ENCODE measurements around the gene ARL14EPL. TPM values are rescaled to one million over a fixed set of nuclear protein-coding genes. Genes with fewer than 3 reads are reported as not detected.

The ARL14EPL gene
- total and polyA plus RNA-seq, 2 donors (not counting 3 experiments of a cell fraction or from before 2014, with no cell fraction given), result 0.10 to 0.58 TPM

- no peak overlapping the region for H3K27ac ChIP-seq (ENCODE audit: insufficient read depth, low read depth, low read length)
- TF ChIP-seq EZH2 (IDR thresholded peaks at IDR 0.05; ENCODE audit: borderline replicate concordance, low read depth, low read length, severe bottlenecking) (no peak), CTCF (IDR thresholded peaks at IDR 0.05; ENCODE audit: extremely low read depth in 1 of 2, insufficient read depth in 1 of 2, low read depth in 1 of 2, low read length in 2 of 2) (no peak), GATA2 (IDR thresholded peaks at IDR 0.05; ENCODE audit: insufficient read depth, insufficient read length, low read depth, low read length) (no peak), POLR2A (IDR thresholded peaks at IDR 0.05; ENCODE audit: low read depth, low read length) (no peak)
- FAIRE-seq (no peak), DNase-seq (ENCODE audit: low read depth, low spot score) (no peak)
- POLR2A ChIA-PET, result no interaction called here
- no peaks in the 10 kb centered on the region for H3K9me1 ChIP-seq (replicated peaks; ENCODE audit: control insufficient read depth, extremely low read depth, insufficient read depth, low read length)
- no peaks in the 10 kb centered on the region for H3K27me3 ChIP-seq (ENCODE audit: control insufficient read depth in 2 of 2, insufficient read depth in 2 of 2, low read length in 2 of 2)
- H3K9ac ChIP-seq (replicated peaks; ENCODE audit: extremely low read depth, insufficient read depth, low read length), result no peak overlapping the region
- H2AFZ ChIP-seq (ENCODE audit: low read depth, low read length), result no peak overlapping the region
- peaks cover under 1 to 9% of the 10 kb centered on the region in 2 experiments for H3K36me3 ChIP-seq (ENCODE audit: control insufficient read depth in 2 of 2, extremely low read depth in 1 of 2, insufficient read depth in 2 of 2, low read length in 2 of 2)
- intact Hi-C loops (cut with micrococcal nuclease) (no loop called here), dilution Hi-C loops (cut with MboI; ENCODE audit: extremely low pct_ligation_motif_present, low sequenced_read_pairs) (no loop called here)
- no peaks in the 10 kb centered on the region for H4K20me1 ChIP-seq (replicated peaks; ENCODE audit: control insufficient read depth, extremely low read depth, insufficient read depth, low read length)
- H3K4me2 ChIP-seq (ENCODE audit: insufficient read depth, low read length), result no peak overlapping the region
- H3K4me3 ChIP-seq (replicated peaks in 1 of 3; ENCODE audit: insufficient read depth in 1 of 3, low read depth in 1 of 3, low read length in 3 of 3), result no peak overlapping the region
- H3K9me3 ChIP-seq (replicated peaks; ENCODE audit: control insufficient read depth, insufficient read depth, low read length), result no peaks in the 10 kb centered on the region
- no TSS peak for BruUV-seq (replicated peaks)
- H3K79me2 ChIP-seq (ENCODE audit: control insufficient read depth, insufficient read depth, low read length), result peaks cover 27% of the 10 kb centered on the region
- CTCF ChIA-PET, result no interaction called here
- H3K4me1 ChIP-seq (ENCODE audit: control insufficient read depth, extremely low read depth, insufficient read depth, low read length), result peaks cover 11% of the 10 kb centered on the region
Observed at GRCh38 chr5:116088062-116088461, 55.8 kb downstream of the ARL14EPL start.

- Histone ChIP-seq H3K4me2 (ENCODE audit: insufficient read depth, low read length) (no peak overlapping the region), H2AFZ (ENCODE audit: low read depth, low read length) (no peak overlapping the region), H3K4me3 (replicated peaks in 1 of 3; ENCODE audit: insufficient read depth in 1 of 3, low read depth in 1 of 3, low read length in 3 of 3) (no peak overlapping the region), H3K36me3 (ENCODE audit: control insufficient read depth in 2 of 2, extremely low read depth in 1 of 2, insufficient read depth in 2 of 2, low read length in 2 of 2) (peaks cover 4 to 12% of the 10 kb centered on the region in 2 experiments), H3K9me3 (replicated peaks; ENCODE audit: control insufficient read depth, insufficient read depth, low read length) (no peaks in the 10 kb centered on the region), H4K20me1 (replicated peaks; ENCODE audit: control insufficient read depth, extremely low read depth, insufficient read depth, low read length) (no peaks in the 10 kb centered on the region), H3K27ac (ENCODE audit: insufficient read depth, low read depth, low read length) (no peak overlapping the region), H3K79me2 (ENCODE audit: control insufficient read depth, insufficient read depth, low read length) (peaks cover 27% of the 10 kb centered on the region), H3K27me3 (ENCODE audit: control insufficient read depth in 2 of 2, insufficient read depth in 2 of 2, low read length in 2 of 2) (no peaks in the 10 kb centered on the region), H3K4me1 (ENCODE audit: control insufficient read depth, extremely low read depth, insufficient read depth, low read length) (peaks cover 5% of the 10 kb centered on the region), H3K9ac (replicated peaks; ENCODE audit: extremely low read depth, insufficient read depth, low read length) (no peak overlapping the region), H3K9me1 (replicated peaks; ENCODE audit: control insufficient read depth, extremely low read depth, insufficient read depth, low read length) (no peaks in the 10 kb centered on the region)
- POLR2A ChIA-PET, result no interaction called here
- dilution Hi-C loops (cut with MboI; ENCODE audit: extremely low pct_ligation_motif_present, low sequenced_read_pairs), result no loop called here
- no peak for FAIRE-seq
- no peak for DNase-seq (ENCODE audit: low read depth, low spot score)
- no TSS peak for BruUV-seq (replicated peaks)
- TF ChIP-seq JUN (IDR thresholded peaks at IDR 0.05; ENCODE audit: borderline replicate concordance, insufficient read depth, insufficient read length, low read depth), result no peak
- no peak for TF ChIP-seq POLR2AphosphoS5 (IDR thresholded peaks at IDR 0.05; ENCODE audit: insufficient read depth, low read depth, low read length)
- TF ChIP-seq GATA2 (IDR thresholded peaks at IDR 0.05; ENCODE audit: insufficient read depth, insufficient read length, low read depth, low read length), result no peak
- TF ChIP-seq MAX (IDR thresholded peaks at IDR 0.05; ENCODE audit: insufficient read depth, insufficient read length), result no peak
- no peak for TF ChIP-seq POLR2A (IDR thresholded peaks at IDR 0.05; ENCODE audit: low read depth, low read length)
- no peak for TF ChIP-seq EZH2 (IDR thresholded peaks at IDR 0.05; ENCODE audit: borderline replicate concordance, low read depth, low read length, severe bottlenecking)
- no peak for TF ChIP-seq CTCF (IDR thresholded peaks at IDR 0.05; ENCODE audit: extremely low read depth in 1 of 2, insufficient read depth in 1 of 2, low read depth in 1 of 2, low read length in 2 of 2)
- no peak for TF ChIP-seq MYC (IDR thresholded peaks at IDR 0.05; ENCODE audit: low read depth, low read length)
- no peak for TF ChIP-seq FOS (IDR thresholded peaks at IDR 0.05; ENCODE audit: borderline replicate concordance, insufficient read depth, low read length)
- intact Hi-C loops (cut with micrococcal nuclease), result no loop called here
- CTCF ChIA-PET, result no interaction called here
Observed at GRCh38 chr5:116090302-116090701, 58.0 kb downstream of the ARL14EPL start.
